Head of caudate nucleus (tissue), 42 donors: Measurements from ENCODE around the gene ITPR3.

ENCODE experiments used
- DNase-seq, 42 donors: peaks; one replicate each; pipeline versions ENCODE4 v3.0.0 to v3.0.0-alpha.2; 2020 to 2021; ENCODE audit warnings: mixed read lengths in 7 of 42
- intact Hi-C: fragments of 100-400 bp; cut with DNase I; formaldehyde crosslinking; loops from one replicate; pipeline ENCODE4 v1.15.0; 2022

The ITPR3 gene

GRCh38 chr6:33717934-33718455 lies 96.9 kb downstream of the ITPR3 start:
- intact Hi-C loops = loop anchor here (10.0 kb wide), 1 partner anchor 47 kb away; no protein-coding TSS in a partner anchor
- DNase-seq = peak in 4 of 42 donors; percentile 18 to 57 (median 38)

DNA sequence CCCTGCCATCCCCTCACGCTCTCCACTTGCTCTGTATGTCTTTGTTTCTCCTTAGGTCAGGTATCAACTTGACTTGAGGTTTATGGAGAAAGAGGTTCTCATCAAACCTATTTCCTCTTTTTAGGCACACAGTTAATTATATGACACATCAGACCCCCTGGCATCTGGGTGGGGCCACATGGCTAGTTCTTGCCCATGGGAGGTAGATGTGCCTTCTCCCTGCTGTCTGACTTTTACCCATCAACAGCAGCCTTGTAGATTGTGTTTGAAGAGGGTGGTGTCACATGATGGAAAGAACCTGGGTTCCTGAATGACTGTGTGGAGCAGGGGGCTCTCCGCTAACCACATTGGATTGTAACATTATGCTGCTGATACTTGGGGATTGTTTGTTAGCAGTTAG lies 97.6 kb downstream of the ITPR3 start:
- intact Hi-C loops = loop anchor here (10.0 kb wide), 1 partner anchor 46 kb away; no protein-coding TSS in a partner anchor

DNA sequence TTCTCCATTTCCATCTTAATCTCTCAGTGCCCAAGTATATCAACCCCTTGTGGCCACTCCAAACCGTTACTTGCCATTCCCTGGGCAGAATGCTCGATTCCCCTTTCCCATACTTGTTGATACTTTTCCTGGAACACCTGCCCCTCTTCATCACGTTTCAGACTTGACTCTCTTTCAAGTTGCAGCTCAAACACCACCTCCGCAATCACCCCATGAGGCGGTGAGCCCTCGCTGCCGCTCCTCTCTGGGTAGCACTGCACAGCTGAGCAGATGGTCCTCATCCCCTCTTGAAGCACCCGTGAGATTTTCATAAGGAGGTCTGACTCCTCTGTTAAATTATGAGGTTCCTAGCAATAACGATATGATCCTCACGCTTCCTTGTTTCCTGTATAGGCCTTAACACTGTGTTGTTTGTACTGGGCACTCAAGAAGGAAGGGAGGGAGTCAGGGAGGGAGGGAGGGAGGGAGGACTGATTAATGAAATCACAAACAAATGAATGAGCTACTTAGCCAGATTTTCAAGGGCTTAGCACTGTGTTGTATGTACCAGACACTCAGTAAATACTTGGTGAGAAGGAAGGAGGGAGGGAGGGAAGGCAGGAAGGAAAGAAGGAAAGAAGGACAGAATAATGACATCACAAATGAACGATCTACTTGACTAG lies 98.3 kb downstream of the ITPR3 start:
- intact Hi-C loops = loop anchor here (10.0 kb wide), 1 partner anchor 45 kb away; no protein-coding TSS in a partner anchor
- no peak for DNase-seq

More for the DNA sequence above, 97.6 kb downstream of the ITPR3 start:
- DNase-seq = no peak

DNA sequence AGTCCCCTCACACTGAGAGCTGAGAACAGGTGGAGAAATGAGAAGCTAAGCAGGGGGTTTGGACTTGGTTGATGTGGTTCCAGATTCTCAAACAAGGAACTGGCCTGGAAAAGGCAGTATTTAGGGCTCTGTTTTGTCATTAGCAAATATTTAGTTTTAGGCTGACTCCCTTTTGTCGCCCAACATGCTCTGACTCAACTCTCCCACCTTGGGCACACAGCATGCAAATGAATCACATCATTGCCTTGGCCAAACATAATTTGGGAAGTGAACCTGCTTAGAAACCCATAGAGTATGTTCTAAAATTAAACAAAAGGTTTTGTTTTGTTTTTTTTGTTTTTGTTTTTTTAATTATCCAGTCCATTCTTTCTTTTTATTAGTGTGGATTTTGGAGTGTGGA lies 99.9 kb downstream of the ITPR3 start:
- DNase-seq = no peak
- intact Hi-C loops = no loop called here

DNA sequence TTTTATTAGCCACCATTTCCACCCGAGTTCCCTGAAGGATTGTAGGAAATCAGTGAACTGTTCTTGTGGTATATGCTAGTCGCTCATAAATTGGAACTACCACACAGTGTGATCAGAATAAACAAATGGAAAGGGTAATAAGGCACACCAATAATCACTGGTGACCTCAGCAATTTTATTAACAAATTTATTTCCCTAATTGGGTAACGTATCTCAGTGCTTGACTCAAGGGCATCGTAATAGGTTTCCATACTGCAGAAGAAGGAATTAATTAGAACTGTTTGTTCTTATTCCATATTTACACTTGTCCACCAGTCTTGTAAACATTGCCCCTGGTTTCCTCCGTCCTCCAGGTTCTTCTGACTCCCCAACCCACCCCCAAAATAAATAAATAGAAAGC lies 100.4 kb downstream of the ITPR3 start:
- no peak for DNase-seq
- intact Hi-C loops = no loop called here

- intact Hi-C loops = no loop called here
- DNase-seq = no peak
Measured at GRCh38 chr6:33722103-33722623, 101.0 kb downstream of the ITPR3 start.

- DNase-seq = peak in 1 of 42 donors; percentile 3
- intact Hi-C loops = no loop called here
Measured at GRCh38 chr6:33723371-33724085, 102.4 kb downstream of the ITPR3 start.

- no peak for DNase-seq
- intact Hi-C loops = no loop called here
Measured at GRCh38 chr6:33724102-33725023, 103.2 kb downstream of the ITPR3 start.

DNA sequence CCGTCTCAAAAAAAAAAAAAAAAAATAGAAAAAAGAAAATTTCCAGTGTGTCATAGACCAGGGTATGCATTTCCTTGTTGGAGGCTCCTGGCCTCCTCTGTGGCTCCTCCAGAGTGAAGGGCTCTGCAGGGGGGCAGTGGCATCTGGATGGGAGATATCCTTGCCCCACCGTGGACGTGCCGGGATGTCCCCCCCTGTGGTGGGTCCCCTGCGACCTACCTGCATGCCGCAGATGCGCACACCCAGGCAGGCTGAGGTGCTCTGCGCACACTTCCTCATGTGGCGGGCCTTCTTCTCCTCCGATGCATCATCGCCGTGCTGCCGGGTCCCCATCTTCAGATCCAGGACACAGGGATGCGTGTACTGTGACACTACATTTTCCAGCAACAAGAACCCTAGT lies 104.1 kb downstream of the ITPR3 start:
- intact Hi-C loops = no loop called here
- DNase-seq = no peak

DNA sequence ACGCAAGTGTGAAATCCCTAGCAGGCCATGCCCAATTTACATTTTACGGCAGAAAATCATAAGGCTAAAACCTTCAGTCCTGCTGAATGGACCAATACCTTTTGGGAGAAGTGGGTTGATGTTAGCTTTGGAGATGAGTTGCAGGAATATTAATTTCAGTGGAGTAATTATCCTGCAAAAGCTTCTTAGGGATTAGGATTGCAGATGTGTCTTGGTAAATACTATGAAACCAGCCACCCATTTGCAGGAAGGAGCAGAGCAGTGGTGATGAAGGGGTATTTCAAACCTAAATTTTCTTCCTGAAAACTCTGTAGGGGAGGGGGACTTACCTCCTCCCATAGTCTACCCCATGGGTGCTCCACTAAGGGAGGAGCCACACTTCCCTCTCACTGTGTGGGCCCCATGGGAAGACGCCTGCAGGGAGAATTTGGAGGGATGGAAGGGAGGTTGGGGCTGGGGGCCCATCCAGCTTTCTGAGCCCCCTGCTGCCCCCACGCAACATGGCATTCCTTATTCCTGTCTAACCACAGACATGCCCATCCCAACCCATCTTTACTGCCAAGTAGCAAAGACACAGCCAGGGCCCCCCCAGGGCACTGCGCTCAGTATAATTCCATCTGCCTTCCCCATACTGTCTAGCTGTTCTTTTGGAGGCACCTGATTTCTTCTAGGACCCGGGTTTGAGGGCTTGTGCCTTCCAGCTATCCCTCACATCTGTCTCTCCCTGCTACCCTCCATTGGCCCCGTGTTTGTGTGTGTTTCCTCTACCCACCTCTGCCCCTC lies 105.0 kb downstream of the ITPR3 start:
- no peak for DNase-seq
- intact Hi-C loops = no loop called here

DNA sequence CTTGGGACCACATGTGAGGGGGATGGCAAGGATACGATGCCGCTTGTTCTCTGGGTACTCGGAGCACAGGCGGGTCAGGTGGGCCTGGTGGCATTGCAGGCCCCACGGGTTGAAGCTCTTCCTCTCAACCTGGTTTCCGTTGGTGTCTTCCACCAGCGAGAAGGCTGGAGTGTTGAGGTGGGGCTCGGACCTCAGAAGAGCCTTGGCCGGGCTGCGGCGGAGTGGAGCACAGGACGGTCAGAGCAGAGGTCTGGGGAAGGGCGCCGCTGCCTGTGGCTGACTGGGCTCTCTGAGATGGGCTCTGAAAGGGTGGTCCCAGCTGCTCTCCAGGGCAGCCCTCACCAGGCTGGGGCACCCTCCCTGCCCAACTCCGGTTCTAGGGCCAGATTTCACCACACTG lies 105.6 kb downstream of the ITPR3 start:
- DNase-seq = no peak
- intact Hi-C loops = no loop called here

DNA sequence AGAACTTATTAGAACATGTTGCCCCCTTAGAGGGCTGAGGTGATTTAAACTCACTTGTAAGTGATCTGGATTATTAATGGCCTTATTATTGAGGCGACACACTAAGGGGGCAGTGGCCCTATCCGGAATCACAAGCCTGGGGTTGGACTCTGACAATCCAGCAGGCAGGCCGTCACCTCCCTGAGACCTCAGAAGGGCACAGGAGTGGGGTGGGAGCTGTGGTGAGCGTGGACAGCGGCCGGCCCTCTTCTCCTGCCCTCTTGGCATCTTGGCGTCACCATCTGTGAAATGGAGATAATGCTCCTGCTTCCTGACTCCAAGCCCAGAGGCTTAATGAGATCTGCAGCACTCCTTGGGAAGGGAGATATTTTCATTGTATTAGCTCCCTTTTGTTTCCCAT lies 106.0 kb downstream of the ITPR3 start:
- intact Hi-C loops = no loop called here
- DNase-seq = no peak

GRCh38 chr6:33727932-33728331 lies 106.8 kb downstream of the ITPR3 start:
- peak in 1 of 42 donors; percentile 17 for DNase-seq

DNA sequence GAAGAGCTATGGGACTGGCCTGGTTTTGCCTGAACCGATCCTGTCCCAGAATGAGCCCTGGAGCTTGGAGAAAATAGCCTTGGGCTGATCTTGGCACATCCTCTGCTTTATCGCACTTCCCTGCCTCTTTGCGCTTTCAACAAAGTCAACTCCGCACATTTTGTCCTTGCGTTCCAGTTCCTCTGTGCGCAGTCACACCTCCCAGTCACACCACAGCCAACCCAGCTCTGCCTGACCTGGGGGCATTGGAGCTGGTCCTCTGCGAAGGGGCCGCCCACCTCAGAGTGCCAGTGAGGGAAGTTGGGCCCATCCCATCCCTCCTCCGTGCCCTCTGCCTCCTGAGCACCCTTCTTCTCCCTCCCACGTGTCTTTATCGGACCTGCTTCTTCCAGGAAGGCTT lies 107.3 kb downstream of the ITPR3 start:
- intact Hi-C loops = no loop called here
- no peak for DNase-seq

More at GRCh38 chr6:33727932-33728331, 106.8 kb downstream of the ITPR3 start:
- intact Hi-C loops = no loop called here

DNA sequence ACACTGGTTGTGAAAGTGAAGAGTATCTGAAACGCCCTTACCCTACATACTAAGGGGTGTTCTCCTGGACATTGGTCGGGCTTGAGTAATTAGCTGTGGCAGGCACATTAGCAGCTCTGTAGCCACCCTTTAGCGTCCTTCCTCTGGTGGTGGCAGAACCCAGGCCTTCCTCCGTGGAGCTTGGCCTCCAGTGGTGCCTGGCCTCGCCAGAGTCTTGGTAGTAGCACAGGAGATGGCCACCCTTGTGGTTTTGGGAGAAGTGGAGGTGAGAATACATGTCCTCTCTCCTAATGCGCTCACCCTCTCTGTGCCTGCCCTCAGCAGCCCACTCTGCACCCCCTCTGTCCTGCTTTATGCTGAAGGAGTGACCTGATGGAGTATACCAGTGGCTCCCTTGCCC lies 107.9 kb downstream of the ITPR3 start:
- no peak for DNase-seq
- intact Hi-C loops = no loop called here

- no peak for DNase-seq
- intact Hi-C loops = no loop called here
Measured at GRCh38 chr6:33730611-33731010, 109.5 kb downstream of the ITPR3 start.

- intact Hi-C loops = no loop called here
- DNase-seq = no peak
Measured at GRCh38 chr6:33731035-33731434, 109.9 kb downstream of the ITPR3 start.

DNA sequence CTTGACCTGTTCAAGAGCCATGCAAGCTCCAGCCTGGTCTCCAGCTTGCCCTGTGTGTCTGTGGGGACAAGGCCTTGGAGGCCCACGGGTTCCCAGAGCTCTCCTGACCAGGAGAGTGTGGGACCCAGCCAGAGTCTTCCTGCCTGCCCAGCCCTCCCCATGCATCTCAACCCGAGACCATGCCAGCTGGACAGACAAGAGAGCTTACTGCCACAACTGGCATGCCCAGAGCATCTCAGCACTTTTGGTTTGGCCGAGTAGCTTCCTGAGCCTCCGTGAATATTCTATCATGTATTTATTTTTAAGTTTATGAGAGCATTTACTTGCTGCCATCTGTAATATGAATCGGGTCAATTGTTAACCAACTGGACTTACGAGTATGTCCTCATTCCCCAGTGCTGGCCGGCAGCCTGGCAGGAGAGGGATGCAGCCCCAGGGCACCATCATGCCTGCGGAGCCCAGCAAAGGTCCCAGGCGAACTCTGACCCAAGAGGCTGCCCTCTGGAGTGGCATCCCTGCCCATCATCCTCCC lies 110.7 kb downstream of the ITPR3 start:
- intact Hi-C loops = no loop called here
- no peak for DNase-seq
